H1 (cell line): ENCODE results near the gene GNG11. TPM values are rescaled to one million over a fixed set of nuclear protein-coding genes. Genes with fewer than 3 reads are reported as not detected.

Source experiments
- CTCF ChIA-PET: fragments of 300-600 bp; sonication (Branson Sonifier 250); formaldehyde crosslinking; loops from one replicate; lab custom pipeline; 2021; ENCODE audit not compliant: partially characterized antibody; lab: Charles Lee
- POLR2A ChIA-PET: fragments of 300-600 bp; sonication (Branson Sonifier 250); formaldehyde crosslinking; loops from one replicate; lab custom pipeline; 2021; ENCODE audit warnings: inconsistent platforms; ENCODE audit not compliant: partially characterized antibody; lab: Charles Lee
- DNase-seq, 2 experiments: peaks; one replicate each; pipeline versions ENCODE4 v3.0.0 to v3.0.0-alpha.2; 2010 to 2022; ENCODE audit warnings: low spot score in 2 of 2, low read depth in 1 of 2, mixed read lengths in 1 of 2
- FAIRE-seq: peaks from 2 replicates; lab custom pipeline; 2011; peaks lifted over from hg19 to GRCh38; lab: Jason Lieb, UNC
- H2AFZ ChIP-seq: 2 replicates; pipeline ENCODE4 v1.8.1; 2012; ENCODE audit warnings: low read length, inconsistent platforms
- H2AK5ac ChIP-seq: 2 replicates; pipeline ENCODE4 v1.6.1; 2013; ENCODE audit warnings: low read depth, low read length
- H2BK120ac ChIP-seq: replicated peaks from 2 replicates; pipeline ENCODE3; 2013; ENCODE audit warnings: low read depth, low read length, inconsistent platforms
- H2BK12ac ChIP-seq: 2 replicates; pipeline ENCODE4 v1.6.1; 2013; ENCODE audit warnings: low read depth, low read length
- H2BK15ac ChIP-seq: 2 replicates; pipeline ENCODE4 v1.6.1; 2013; ENCODE audit warnings: low read length
- H2BK20ac ChIP-seq: 2 replicates; pipeline ENCODE4 v1.6.1; 2013; ENCODE audit warnings: low read length
- H2BK5ac ChIP-seq: 2 replicates; pipeline ENCODE4 v1.6.1; 2013; ENCODE audit warnings: low read depth, low read length
- H3K14ac ChIP-seq: 2 replicates; pipeline ENCODE4 v1.6.1; 2013; ENCODE audit warnings: inconsistent platforms; ENCODE audit not compliant: insufficient read length
- H3K18ac ChIP-seq: 2 replicates; pipeline ENCODE4 v1.6.1; 2013; ENCODE audit warnings: low read length; ENCODE audit errors: extremely low read depth
- H3K23ac ChIP-seq: 2 replicates; pipeline ENCODE4 v1.6.1; 2013; ENCODE audit warnings: inconsistent platforms; ENCODE audit not compliant: insufficient read length
- H3K23me2 ChIP-seq: 2 replicates; pipeline ENCODE4 v1.6.1; 2013; ENCODE audit warnings: low read depth, low read length
- H3K27ac ChIP-seq: 2 replicates; pipeline ENCODE4 v1.6.1; 2011; ENCODE audit warnings: low read depth, low read length, inconsistent platforms
- H3K27me3 ChIP-seq, 4 experiments: replicated peaks in 1 of 4; 1 replicate in 1 of 4; 2 replicates in 3 of 4; pipeline versions ENCODE4 v1.6.1 to v1.8.1; 2011 to 2013; ENCODE audit warnings: low read length in 3 of 4, mild to moderate bottlenecking in 3 of 4, inconsistent platforms in 2 of 4, mixed read lengths in 2 of 4, moderate library complexity in 1 of 4; ENCODE audit not compliant: control insufficient read depth in 3 of 4, insufficient read depth in 3 of 4; ENCODE audit errors: extremely low read depth in 1 of 4
- H3K36me3 ChIP-seq, 4 experiments: 2 replicates each; pipeline versions ENCODE4 v1.6.1 to v1.8.1; 2011 to 2013; ENCODE audit warnings: mild to moderate bottlenecking in 4 of 4, low read length in 3 of 4, moderate library complexity in 2 of 4, control low read depth in 1 of 4, inconsistent platforms in 1 of 4; ENCODE audit not compliant: insufficient read depth in 4 of 4, control insufficient read depth in 2 of 4
- H3K4ac ChIP-seq: replicated peaks from 2 replicates; pipeline ENCODE3; 2013; ENCODE audit warnings: low read length, low read depth, mixed read lengths, inconsistent platforms; ENCODE audit not compliant: insufficient read length
- H3K4me1 ChIP-seq, 4 experiments: replicated peaks in 1 of 4; 1 replicate in 1 of 4; 2 replicates in 3 of 4; pipeline versions ENCODE4 v1.6.1 to v1.8.1; 2011 to 2013; ENCODE audit warnings: low read length in 3 of 4, inconsistent platforms in 2 of 4, mixed read lengths in 1 of 4; ENCODE audit not compliant: insufficient read depth in 4 of 4, control insufficient read depth in 3 of 4
- H3K4me2 ChIP-seq, 2 experiments: 2 replicates each; pipeline versions ENCODE4 v1.6.1 to v1.8.1; 2011 to 2013; ENCODE audit warnings: low read depth in 2 of 2, low read length in 2 of 2, control low read depth in 1 of 2, inconsistent platforms in 1 of 2, mild to moderate bottlenecking in 1 of 2; ENCODE audit not compliant: insufficient read depth in 1 of 2
- H3K4me3 ChIP-seq, 4 experiments: fragments of 200-600, 300-600 bp in 1 of 4; sonication (generic), shearing (Covaris generic), sonication (Bioruptor Twin) in 1 of 4; 2 replicates each; pipeline versions ENCODE4 v1.5.1 to v1.8.1; 2011 to 2016; ENCODE audit warnings: low read length in 4 of 4, low read depth in 3 of 4, control low read depth in 2 of 4, inconsistent platforms in 2 of 4, mild to moderate bottlenecking in 2 of 4, mixed read lengths in 1 of 4, moderate library complexity in 1 of 4; ENCODE audit not compliant: insufficient read depth in 2 of 4; ENCODE audit errors: extremely low read depth in 1 of 4
- H3K56ac ChIP-seq: replicated peaks from 2 replicates; pipeline ENCODE3; 2013; ENCODE audit warnings: low read depth, mild to moderate bottlenecking, mixed read lengths, low read length, inconsistent platforms; ENCODE audit not compliant: insufficient read length
- H3K79me1 ChIP-seq: 2 replicates; pipeline ENCODE4 v1.6.1; 2013; ENCODE audit warnings: low read depth, low read length, control low read depth
- H3K79me2 ChIP-seq, 2 experiments: 2 replicates each; pipeline versions ENCODE4 v1.6.1 to v1.8.1; 2012 to 2013; ENCODE audit warnings: low read length in 2 of 2, mild to moderate bottlenecking in 2 of 2, inconsistent platforms in 1 of 2; ENCODE audit not compliant: insufficient read depth in 2 of 2, control insufficient read depth in 1 of 2
- H3K9ac ChIP-seq, 4 experiments: replicated peaks in 1 of 4; 1 replicate in 1 of 4; 2 replicates in 3 of 4; pipeline versions ENCODE4 v1.6.1 to v1.8.1; 2011 to 2013; ENCODE audit warnings: low read depth in 3 of 4, low read length in 3 of 4, control low read depth in 2 of 4, mild to moderate bottlenecking in 2 of 4, moderate library complexity in 2 of 4, inconsistent platforms in 1 of 4; ENCODE audit errors: extremely low read depth in 1 of 4
- H3K9me3 ChIP-seq, 2 experiments: 2 replicates each; pipeline versions ENCODE4 v1.6.1 to v1.8.1; 2012 to 2013; ENCODE audit warnings: mild to moderate bottlenecking in 2 of 2, moderate library complexity in 2 of 2, control low read depth in 1 of 2, inconsistent platforms in 1 of 2, low read depth in 1 of 2, low read length in 1 of 2, mixed read lengths in 1 of 2; ENCODE audit not compliant: insufficient read depth in 2 of 2
- H4K20me1 ChIP-seq, 2 experiments: replicated peaks in 1 of 2; 2 replicates each; pipeline versions ENCODE3 to v1.8.1; 2011 to 2013; ENCODE audit warnings: inconsistent platforms in 2 of 2, low read length in 2 of 2, mild to moderate bottlenecking in 1 of 2; ENCODE audit not compliant: insufficient read depth in 2 of 2, control insufficient read depth in 1 of 2
- H4K5ac ChIP-seq: 2 replicates; pipeline ENCODE4 v1.6.1; 2013; ENCODE audit warnings: low read length, low read depth, mixed read lengths, inconsistent platforms; ENCODE audit not compliant: insufficient read length
- H4K8ac ChIP-seq: 2 replicates; pipeline ENCODE4 v1.8.0; 2013; ENCODE audit warnings: mild to moderate bottlenecking, moderate library complexity, low read length, inconsistent platforms; ENCODE audit not compliant: insufficient read depth; ENCODE audit errors: extremely low read depth
- H4K91ac ChIP-seq: replicated peaks from 2 replicates; pipeline ENCODE3; 2013; ENCODE audit warnings: low read length, mixed read lengths, inconsistent platforms; ENCODE audit not compliant: insufficient read length
- ASH2L ChIP-seq: fragments of 200-600, 300-600 bp; sonication (generic); IDR thresholded peaks from one replicate; pipeline ENCODE4 v1.7.1; 2017; ENCODE audit warnings: low read length
- BACH1 ChIP-seq: IDR thresholded peaks from 2 replicates; pipeline ENCODE4 v1.6.1; 2012; ENCODE audit warnings: low read length, improper control_type of control experiment
- CHD1 ChIP-seq: IDR thresholded peaks from 2 replicates; pipeline ENCODE4 v1.6.1; 2012; ENCODE audit warnings: low read depth, low read length, improper control_type of control experiment
- CREB1 ChIP-seq: IDR thresholded peaks from 2 replicates; pipeline ENCODE4 v1.6.1; 2012; ENCODE audit warnings: inconsistent platforms
- CTBP2 ChIP-seq: IDR thresholded peaks from 2 replicates; pipeline ENCODE4 v1.7.0; 2011; ENCODE audit warnings: borderline replicate concordance, mild to moderate bottlenecking, moderate library complexity, mixed read lengths, low read length; ENCODE audit not compliant: insufficient read depth, insufficient read length
- KDM1A ChIP-seq: fragments of 200-600, 300-600 bp; sonication (generic); IDR thresholded peaks from 2 replicates; pipeline ENCODE4 v1.7.1; 2016; ENCODE audit warnings: mild to moderate bottlenecking, low read length, borderline replicate concordance
- NRF1 ChIP-seq: IDR thresholded peaks from 2 replicates; pipeline ENCODE4 v1.6.1; 2011; ENCODE audit warnings: mild to moderate bottlenecking, low read depth, low read length, improper control_type of control experiment
- RXRA ChIP-seq: IDR thresholded peaks from 2 replicates; pipeline ENCODE4 v1.6.1; 2011; ENCODE audit warnings: low read depth, mild to moderate bottlenecking, low read length, moderate library complexity; ENCODE audit not compliant: insufficient read depth
- SP2 ChIP-seq: IDR thresholded peaks from 2 replicates; pipeline ENCODE4 v1.6.1; 2012; ENCODE audit warnings: mild to moderate bottlenecking, low read length, inconsistent platforms
- TAF1 ChIP-seq: IDR thresholded peaks from 2 replicates; pipeline ENCODE4 v1.6.1; 2011; ENCODE audit warnings: mild to moderate bottlenecking, low read depth, low read length
- TCF12 ChIP-seq: IDR thresholded peaks from 2 replicates; pipeline ENCODE4 v1.6.1; 2011; ENCODE audit warnings: low read depth, mild to moderate bottlenecking, low read length
- TEAD4 ChIP-seq: IDR thresholded peaks from 2 replicates; pipeline ENCODE4 v1.6.1; 2012; ENCODE audit warnings: low read depth, low read length, inconsistent platforms, mixed read lengths
- USF2 ChIP-seq: IDR thresholded peaks from 2 replicates; pipeline ENCODE4 v1.6.1; 2011; ENCODE audit warnings: low read length, improper control_type of control experiment
- WGBS, 2 experiments: shearing (Covaris generic) in 1 of 2; methylation state at CpG; one replicate each; pipeline versions ENCODE4 v1.1.6 to v1.1.7; 2013 to 2015; ENCODE audit warnings: low lambda C conversion rate in 2 of 2, mixed read lengths in 2 of 2, inconsistent platforms in 1 of 2, low coverage in 1 of 2, missing lambda C conversion rate in 1 of 2; ENCODE audit not compliant: insufficient replicate concordance in 2 of 2, insufficient coverage in 1 of 2, insufficient read length in 1 of 2; ENCODE audit errors: extremely low coverage in 1 of 2, missing lambda C conversion rate in 1 of 2; 5-methylcytosine and 5-hydroxymethylcytosine counted together
- polyA plus RNA-seq, 7 experiments: library from polyadenylated mRNA; depleted of rRNA in 3 of 7; stranded (reverse) in 5 of 7; unstranded in 2 of 7; fragments of >200 nt in 5 of 7; fragments of 200-250 nt in 2 of 7; gene quantifications; 1 replicate in 5 of 7; 2 replicates in 1 of 7; 4 replicates in 1 of 7; pipeline versions ENCODE4 v1.2.1 to v1.2.3, GENCODE V29; 2011 to 2013; ENCODE audit warnings: missing spikeins in 2 of 7, mixed read lengths in 2 of 7
- total RNA-seq: library from RNA; stranded (reverse); fragmentation: NEBNext Ultra II Directional; extraction: Animal tissue kit (Norgen Biotek cat#: 25700); gene quantifications from 2 replicates; pipeline ENCODE4 v1.2.1, GENCODE V29; 2021

Gene GNG11
- total and polyA plus RNA-seq, 2 of the 8 experiments (the other 6 are each of a cell fraction or from before 2014, with no cell fraction given) = 0.38 to 1.3 TPM

GRCh38 chr7:93948873-93949272 lies 27.3 kb downstream of the GNG11 start:
- Histone ChIP-seq H2BK5ac (no peak overlapping the region), H2BK20ac (no peak overlapping the region), H3K27ac (no peak overlapping the region), H3K9ac (no peak overlapping the region), H2AFZ (no peak overlapping the region), H3K18ac (no peak overlapping the region), H3K23me2 (no peaks in the 10 kb centered on the region), H2BK12ac (no peak overlapping the region), H3K27me3 (peaks cover 0 to 1% (median 0%) of the 10 kb centered on the region in 4 experiments; a peak in 1 of 7 replicates), H2AK5ac (no peak overlapping the region), H3K4me3 (no peak overlapping the region), H3K79me2 (no peaks in the 10 kb centered on the region), H3K4me2 (no peak overlapping the region), H3K9me3 (no peaks in the 10 kb centered on the region), H3K4ac (no peak overlapping the region), H4K20me1 (no peaks in the 10 kb centered on the region), H2BK15ac (no peak overlapping the region), H4K91ac (no peak overlapping the region), H3K4me1 (no peaks in the 10 kb centered on the region), H3K23ac (no peak overlapping the region), H4K8ac (no peak overlapping the region), H2BK120ac (no peak overlapping the region), H3K36me3 (no peaks in the 10 kb centered on the region), H4K5ac (no peak overlapping the region), H3K14ac (no peak overlapping the region), H3K56ac (no peak overlapping the region), H3K79me1 (no peaks in the 10 kb centered on the region)
- ChIA-PET POLR2A (no interaction called here), CTCF (interaction anchor here (1.5 to 2.2 kb wide), 2 partner anchors 27 to 50 kb away, joined by 3 to 7 read pairs; partner anchors contain the start of gene GNG11)
- DNase-seq = no peak
- no peak for FAIRE-seq
- WGBS, 2 experiments = 92% methylated on average over 1 of the region's 2 CpGs; no CpG with 5 or more reads in 1 of the 2 experiments
- TF ChIP-seq SP2 (no peak), KDM1A (no peak), RXRA (no peak), ASH2L (no peak), BACH1 (no peak), NRF1 (no peak), CTBP2 (no peak), CHD1 (no peak), USF2 (no peak), TEAD4 (no peak), TCF12 (no peak), CREB1 (no peak), TAF1 (no peak)
